Airway epithelial cell (primary cell): ENCODE data around the gene CUL1. TPM values are rescaled to one million over a fixed set of nuclear protein-coding genes. Genes with fewer than 3 reads are reported as not detected.

ENCODE experiments used
- total RNA-seq: library from RNA; depleted of rRNA; stranded (reverse); fragments of >200 nt; gene quantifications from 2 replicates; pipeline ENCODE4 v1.2.3, GENCODE V29; 2015

Gene CUL1
- 35.4 and 44.9 TPM in 2 replicates for total RNA-seq

DNA sequence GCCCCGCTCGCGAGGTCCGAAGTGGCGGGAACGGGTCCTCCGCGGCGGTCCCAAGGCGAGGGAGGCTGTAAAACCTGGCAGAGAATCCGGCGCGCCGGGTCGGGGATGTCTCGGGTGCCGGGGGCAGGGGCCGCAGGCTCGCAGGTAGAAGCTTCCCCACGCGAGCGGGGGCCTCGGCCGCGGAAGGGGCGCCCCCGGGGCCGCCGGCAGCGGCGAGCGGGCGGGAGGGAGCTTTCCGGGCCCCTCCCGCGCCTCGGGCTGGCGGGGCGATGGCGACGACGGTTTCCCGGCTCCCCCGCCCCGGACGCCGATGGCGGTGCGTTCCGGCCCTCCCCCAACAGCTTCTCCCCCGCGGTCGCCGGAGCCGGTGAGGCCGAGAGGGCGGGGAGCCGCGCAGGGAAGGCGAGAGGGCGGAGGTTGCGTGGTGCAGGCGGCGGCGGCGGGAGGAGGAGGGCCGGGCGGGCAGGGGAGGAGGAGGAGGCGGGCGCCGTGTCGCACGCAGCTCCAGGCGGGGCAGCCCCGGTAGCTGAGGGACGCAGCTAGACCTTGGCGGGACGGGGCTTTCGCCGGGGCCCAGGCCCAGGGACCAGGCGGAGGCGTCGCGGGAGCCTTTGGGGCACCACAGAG is at the start of gene CUL1:
Gene CUL1, plus strand, starts transcription at position 507 of the 627 bp plus-strand sequence. CDS start 31,220 bp downstream, outside the sequence.

Other genes with a start within 250 kb of the CUL1 start
- not detected in 2 replicates for gene C7orf33, start 108.1 kb upstream of the CUL1 start, total RNA-seq
- 10.3 and 11.7 TPM in 2 replicates for gene EZH2, start 185.4 kb downstream of the CUL1 start, total RNA-seq